ENCODE measurements around the gene IFFO2.

GRCh38 chr1:18861082-18861481 lies 95.4 kb downstream of the IFFO2 start:
- TF ChIP-seq, protein P1, sequence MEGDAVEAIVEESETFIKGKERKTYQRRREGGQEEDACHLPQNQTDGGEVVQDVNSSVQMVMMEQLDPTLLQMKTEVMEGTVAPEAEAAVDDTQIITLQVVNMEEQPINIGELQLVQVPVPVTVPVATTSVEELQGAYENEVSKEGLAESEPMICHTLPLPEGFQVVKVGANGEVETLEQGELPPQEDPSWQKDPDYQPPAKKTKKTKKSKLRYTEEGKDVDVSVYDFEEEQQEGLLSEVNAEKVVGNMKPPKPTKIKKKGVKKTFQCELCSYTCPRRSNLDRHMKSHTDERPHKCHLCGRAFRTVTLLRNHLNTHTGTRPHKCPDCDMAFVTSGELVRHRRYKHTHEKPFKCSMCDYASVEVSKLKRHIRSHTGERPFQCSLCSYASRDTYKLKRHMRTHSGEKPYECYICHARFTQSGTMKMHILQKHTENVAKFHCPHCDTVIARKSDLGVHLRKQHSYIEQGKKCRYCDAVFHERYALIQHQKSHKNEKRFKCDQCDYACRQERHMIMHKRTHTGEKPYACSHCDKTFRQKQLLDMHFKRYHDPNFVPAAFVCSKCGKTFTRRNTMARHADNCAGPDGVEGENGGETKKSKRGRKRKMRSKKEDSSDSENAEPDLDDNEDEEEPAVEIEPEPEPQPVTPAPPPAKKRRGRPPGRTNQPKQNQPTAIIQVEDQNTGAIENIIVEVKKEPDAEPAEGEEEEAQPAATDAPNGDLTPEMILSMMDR (IDR thresholded peaks at IDR 0.05 in 2 of 3, conservative IDR thresholded peaks at IDR 0.05 in 1 of 3; ENCODE audit: control insufficient read depth in 2 of 3, extremely low read depth in 1 of 3, insufficient read depth in 1 of 3, low read depth in 3 of 3, low read length in 3 of 3), result no peak
- TF ChIP-seq IKZF1 (conservative IDR thresholded peaks at IDR 0.05) (no peak), POLR2A (IDR thresholded peaks at IDR 0.05; ENCODE audit: low read depth, low read length) (no peak), CBFB (IDR thresholded peaks at IDR 0.05; ENCODE audit: low read depth) (no peak), EP300 (IDR thresholded peaks at IDR 0.05; ENCODE audit: borderline replicate concordance in 1 of 2, control insufficient read depth in 1 of 2, low read depth in 2 of 2, low read length in 2 of 2) (no peak)

All from GM12878 (cell line).